ENCODE results near the gene EPSTI1. TPM values are rescaled to one million over a fixed set of nuclear protein-coding genes. Genes with fewer than 3 reads are reported as not detected.

Gene EPSTI1
- polyA plus RNA-seq, 1 experiment: 2.5 TPM

DNA sequence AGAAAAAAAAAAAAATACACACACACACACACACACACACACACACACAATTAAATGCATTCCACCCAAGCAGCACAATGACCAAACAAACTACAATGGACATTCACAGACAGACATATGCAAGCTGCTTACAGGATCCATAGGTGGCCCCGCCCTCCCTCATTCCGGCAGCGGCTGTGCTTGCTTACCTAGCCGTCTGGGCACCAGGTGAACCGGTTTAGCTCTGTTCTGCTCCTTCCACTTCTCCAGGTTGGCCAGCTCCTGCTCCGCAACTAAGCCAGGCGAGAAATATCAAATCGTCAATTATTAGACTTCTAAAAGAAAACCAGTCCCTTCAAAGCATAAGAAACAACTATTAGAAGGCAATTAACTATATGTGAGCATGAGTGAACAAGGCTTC lies 23.1 kb downstream of the EPSTI1 start:
- no peak for DNase-seq (ENCODE audit: low read depth)
- ChIA-PET CTCF (interaction anchor here (1.0 to 3.1 kb wide), 17 partner anchors 8 to 903 kb away, joined by 3 to 18 read pairs (median 4); partner anchors contain the start of gene EPSTI1), POLR2A (no interaction called here)
- Histone ChIP-seq H3K4me3 (ENCODE audit: low read depth, low read length) (no peak overlapping the region), H3K36me3 (ENCODE audit: control insufficient read depth, insufficient read depth, low read length) (no peaks in the 10 kb centered on the region), H3K27me3 (ENCODE audit: control insufficient read depth, insufficient read depth, low read length) (no peaks in the 10 kb centered on the region)
- TF ChIP-seq, protein P1, sequence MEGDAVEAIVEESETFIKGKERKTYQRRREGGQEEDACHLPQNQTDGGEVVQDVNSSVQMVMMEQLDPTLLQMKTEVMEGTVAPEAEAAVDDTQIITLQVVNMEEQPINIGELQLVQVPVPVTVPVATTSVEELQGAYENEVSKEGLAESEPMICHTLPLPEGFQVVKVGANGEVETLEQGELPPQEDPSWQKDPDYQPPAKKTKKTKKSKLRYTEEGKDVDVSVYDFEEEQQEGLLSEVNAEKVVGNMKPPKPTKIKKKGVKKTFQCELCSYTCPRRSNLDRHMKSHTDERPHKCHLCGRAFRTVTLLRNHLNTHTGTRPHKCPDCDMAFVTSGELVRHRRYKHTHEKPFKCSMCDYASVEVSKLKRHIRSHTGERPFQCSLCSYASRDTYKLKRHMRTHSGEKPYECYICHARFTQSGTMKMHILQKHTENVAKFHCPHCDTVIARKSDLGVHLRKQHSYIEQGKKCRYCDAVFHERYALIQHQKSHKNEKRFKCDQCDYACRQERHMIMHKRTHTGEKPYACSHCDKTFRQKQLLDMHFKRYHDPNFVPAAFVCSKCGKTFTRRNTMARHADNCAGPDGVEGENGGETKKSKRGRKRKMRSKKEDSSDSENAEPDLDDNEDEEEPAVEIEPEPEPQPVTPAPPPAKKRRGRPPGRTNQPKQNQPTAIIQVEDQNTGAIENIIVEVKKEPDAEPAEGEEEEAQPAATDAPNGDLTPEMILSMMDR (IDR thresholded peaks at IDR 0.05; ENCODE audit: insufficient read depth, low read depth, low read length): no peak

DNA sequence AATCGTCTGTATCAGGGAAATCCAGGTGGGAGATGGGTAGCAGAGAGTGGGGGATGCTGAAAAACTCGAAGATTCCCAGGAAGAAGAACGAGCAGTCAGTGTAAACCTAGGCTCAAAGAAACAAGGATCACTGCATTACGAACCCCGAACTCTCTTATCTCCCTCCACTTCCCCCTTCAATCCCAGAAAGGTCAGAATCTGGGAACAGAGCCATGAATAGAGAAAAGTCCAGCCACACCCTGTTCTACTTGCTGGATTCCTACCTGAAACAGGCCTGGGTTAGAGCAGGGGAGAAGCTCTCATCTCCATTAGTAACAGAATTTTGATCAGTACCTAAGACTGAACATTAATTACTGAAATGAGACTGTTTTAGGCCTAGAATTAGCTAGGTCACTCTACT lies 24.4 kb downstream of the EPSTI1 start:
- Histone ChIP-seq H3K4me3 (ENCODE audit: low read depth, low read length) (no peak overlapping the region), H3K27me3 (ENCODE audit: control insufficient read depth, insufficient read depth, low read length) (no peaks in the 10 kb centered on the region), H3K36me3 (ENCODE audit: control insufficient read depth, insufficient read depth, low read length) (no peaks in the 10 kb centered on the region)
- CTCF ChIA-PET: interaction anchor here (3.0 to 3.1 kb wide), 2 partner anchors 15 to 24 kb away, joined by 16 to 18 read pairs; partner anchors contain the start of gene EPSTI1
- POLR2A ChIA-PET: no interaction called here
- no peak for DNase-seq (ENCODE audit: low read depth)
- TF ChIP-seq, protein P1 (IDR thresholded peaks at IDR 0.05; ENCODE audit: insufficient read depth, low read depth, low read length): no peak

DNA sequence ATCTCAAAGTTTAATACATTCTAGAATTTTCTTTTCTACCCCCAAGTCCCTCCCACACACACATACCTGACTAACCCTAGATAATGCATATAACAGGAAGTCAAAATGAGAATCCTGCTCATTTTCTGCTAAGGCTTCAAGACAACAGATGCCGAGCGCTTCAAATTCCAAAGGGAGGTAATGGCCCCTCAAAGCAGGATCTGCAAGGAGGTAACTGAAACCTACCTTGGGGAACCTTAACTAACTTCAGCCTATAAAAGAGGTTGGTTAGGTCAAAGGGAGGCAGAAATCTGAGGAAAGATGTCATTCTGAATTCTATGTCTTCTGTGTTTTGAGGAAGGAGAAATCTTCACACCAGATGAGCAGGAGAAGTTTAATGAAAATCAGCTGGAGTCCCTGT lies 26.8 kb downstream of the EPSTI1 start:
- CTCF ChIA-PET: no interaction called here
- H3K36me3 ChIP-seq (ENCODE audit: control insufficient read depth, insufficient read depth, low read length): no peaks in the 10 kb centered on the region
- no peak for DNase-seq (ENCODE audit: low read depth)
- H3K27me3 ChIP-seq (ENCODE audit: control insufficient read depth, insufficient read depth, low read length): no peaks in the 10 kb centered on the region
- H3K4me3 ChIP-seq (ENCODE audit: low read depth, low read length): no peak overlapping the region
- TF ChIP-seq, protein P1 (IDR thresholded peaks at IDR 0.05; ENCODE audit: insufficient read depth, low read depth, low read length): no peak
- POLR2A ChIA-PET: no interaction called here

DNA sequence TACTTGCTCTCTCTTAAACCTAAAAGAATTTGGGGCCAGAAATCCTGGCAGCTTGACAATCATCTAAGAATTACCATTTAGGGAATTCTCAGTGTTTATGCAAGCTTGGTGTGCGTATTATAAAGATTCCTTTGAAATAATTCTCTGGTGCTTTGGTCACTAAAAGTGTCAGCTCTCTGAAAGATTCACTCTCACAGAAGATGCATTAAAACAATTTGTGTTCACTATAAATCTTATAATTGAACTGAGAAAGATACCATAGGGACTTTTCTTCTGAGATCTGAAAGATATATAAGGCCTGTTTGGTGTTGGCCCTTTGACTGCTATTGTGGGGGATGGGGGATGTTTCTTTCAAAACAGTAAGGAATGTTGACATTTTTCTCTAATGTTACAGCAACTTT lies 27.3 kb downstream of the EPSTI1 start:
- ChIA-PET CTCF (interaction anchor here (1.1 kb wide), 2 partner anchors 9 to 840 kb away, joined by 3 to 5 read pairs; no protein-coding TSS in a partner anchor), POLR2A (no interaction called here)
- TF ChIP-seq, protein P1 (IDR thresholded peaks at IDR 0.05; ENCODE audit: insufficient read depth, low read depth, low read length): no peak
- DNase-seq (ENCODE audit: low read depth): no peak
- Histone ChIP-seq H3K4me3 (ENCODE audit: low read depth, low read length) (no peak overlapping the region), H3K36me3 (ENCODE audit: control insufficient read depth, insufficient read depth, low read length) (no peaks in the 10 kb centered on the region), H3K27me3 (ENCODE audit: control insufficient read depth, insufficient read depth, low read length) (no peaks in the 10 kb centered on the region)

DNA sequence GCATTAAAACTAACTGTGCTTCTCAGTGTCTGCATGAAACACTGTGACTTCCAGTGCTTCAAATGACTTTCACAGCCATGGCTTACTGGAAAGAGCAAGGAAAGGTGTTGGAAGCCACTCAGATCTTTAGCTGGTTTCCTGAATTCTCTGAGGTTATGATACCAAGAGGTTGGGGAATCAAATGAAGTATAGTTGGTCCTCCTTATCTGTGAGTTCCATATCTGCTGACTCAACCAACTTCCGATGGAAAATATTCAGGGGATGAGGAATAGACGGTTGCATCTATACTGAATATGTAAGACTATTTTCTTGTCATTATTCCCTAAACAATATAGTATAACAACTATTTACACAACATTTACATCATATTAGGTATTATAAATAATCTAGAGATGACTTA lies 32.4 kb downstream of the EPSTI1 start:
- POLR2A ChIA-PET: no interaction called here
- Histone ChIP-seq H3K27me3 (ENCODE audit: control insufficient read depth, insufficient read depth, low read length) (no peaks in the 10 kb centered on the region), H3K36me3 (ENCODE audit: control insufficient read depth, insufficient read depth, low read length) (no peaks in the 10 kb centered on the region), H3K4me3 (ENCODE audit: low read depth, low read length) (no peak overlapping the region)
- CTCF ChIA-PET: interaction anchor here (1.2 kb wide), 1 partner anchor 10 kb away, joined by 5 read pairs; no protein-coding TSS in a partner anchor
- TF ChIP-seq, protein P1 (IDR thresholded peaks at IDR 0.05; ENCODE audit: insufficient read depth, low read depth, low read length): no peak
- DNase-seq (ENCODE audit: low read depth): no peak
